Esophagus squamous epithelium (tissue), 4 donors: ENCODE measurements around the gene ZFPM1.

ENCODE experiments used
- CTCF ChIP-seq, 6 experiments: fragments of 450-650 bp in 4 of 6; fragments of 200-600 bp in 2 of 6; sonication (generic) in 2 of 6; IDR thresholded peaks; one replicate each; pipeline ENCODE4 v1.5.1; 2016 to 2019; ENCODE audit warnings: antibody characterized with exemption in 6 of 6, mild to moderate bottlenecking in 4 of 6, moderate library complexity in 4 of 6
- POLR2A ChIP-seq, 4 donors: fragments of 450-650 bp; IDR thresholded peaks; one replicate each; pipeline ENCODE4 v1.6.1; 2017; ENCODE audit warnings: antibody characterized with exemption in 4 of 4, mild to moderate bottlenecking in 4 of 4, moderate library complexity in 3 of 4

DNA sequence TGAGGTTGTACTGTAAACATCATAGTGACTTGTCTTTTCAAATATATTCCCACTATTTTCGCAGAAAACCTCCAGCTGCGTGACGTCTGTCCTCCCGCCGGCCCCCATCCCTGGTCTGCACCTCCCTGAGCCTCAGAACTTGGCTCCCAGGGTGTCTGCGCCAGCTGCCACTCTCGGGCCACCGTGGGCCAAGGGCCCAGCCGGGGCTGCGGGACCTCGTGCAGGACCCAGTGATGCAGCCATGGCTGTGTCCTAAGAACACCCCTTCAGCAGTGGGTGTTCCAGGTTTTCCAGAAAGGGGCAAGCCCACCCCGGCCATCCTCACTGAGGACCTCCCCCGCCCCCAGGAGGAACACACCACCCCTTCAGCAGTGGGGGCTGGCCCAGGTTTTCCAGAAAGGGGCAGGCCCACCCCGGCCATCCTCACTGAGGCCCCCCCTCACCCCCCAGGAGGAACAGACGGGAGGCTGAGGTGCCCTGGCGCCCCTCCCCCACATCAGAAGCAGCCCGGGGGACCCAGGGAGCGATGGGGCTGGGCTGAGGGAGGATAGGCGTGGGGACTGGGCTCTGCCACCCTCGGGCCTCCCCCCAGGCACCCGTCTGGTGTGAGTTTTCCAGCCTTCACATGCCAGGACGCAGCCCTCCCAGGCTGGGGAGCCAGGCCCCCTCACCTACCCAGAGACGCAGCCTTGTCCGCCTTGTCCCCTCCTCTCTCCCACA lies 12.2 kb upstream of the ZFPM1 start:
- TF ChIP-seq CTCF (IDR thresholded peaks at IDR 0.05) (no peak), POLR2A (IDR thresholded peaks at IDR 0.05) (no peak)
